Measurements from ENCODE around the gene RAD51B. TPM values are rescaled to one million over a fixed set of nuclear protein-coding genes. Genes with fewer than 3 reads are reported as not detected.
"Not testable (repeated sequence)": the region's sequence is repeated elsewhere in the genome, so short reads cannot be mapped to it uniquely, and the experiment has no call there.

Gene RAD51B
- total RNA-seq, 4 donors from 2014 or later: 12.6 to 26.4 (median 16.7) TPM

- no peak for DNase-seq (ENCODE audit: low spot score in 2 of 2)
- Histone ChIP-seq H3K36me3 (no peaks in the 10 kb centered on the region), H3K4me1 (peaks cover 0 to 32% (median 15%) of the 10 kb centered on the region in 4 donors), H3K9me3 (no peaks in the 10 kb centered on the region), H3K4me3 (no peak overlapping the region), H3K27me3 (no peaks in the 10 kb centered on the region), H3K27ac (no peak overlapping the region)
- WGBS, 2 donors: 100% methylated on average over 1 of the region's 1 CpG
- no peak for TF ChIP-seq POLR2A (IDR thresholded peaks at IDR 0.05)
- no peak for TF ChIP-seq EP300 (IDR thresholded peaks at IDR 0.05)
- TF ChIP-seq CTCF (IDR thresholded peaks at IDR 0.05): no peak
These were observed 941.8 kb downstream of the RAD51B start for GRCh38 chr14:68761391-68761790.

GRCh38 chr14:68762953-68763764 is 943.6 kb downstream of the RAD51B start:
- no peak for DNase-seq (ENCODE audit: low spot score in 2 of 2)
- Histone ChIP-seq H3K27ac (peak overlapping the region in 3 of 4 donors; percentile 64 to 85 (median 66)), H3K36me3 (no peaks in the 10 kb centered on the region), H3K27me3 (no peaks in the 10 kb centered on the region), H3K4me3 (no peak overlapping the region), H3K9me3 (no peaks in the 10 kb centered on the region), H3K4me1 (peaks cover 0 to 23% (median 13%) of the 10 kb centered on the region in 4 donors)
- WGBS, 2 donors: 31 to 37% methylated on average over 11 of the region's 11 CpGs
- TF ChIP-seq CTCF (IDR thresholded peaks at IDR 0.05): no peak
- TF ChIP-seq EP300 (IDR thresholded peaks at IDR 0.05): no peak
- no peak for TF ChIP-seq POLR2A (IDR thresholded peaks at IDR 0.05)

GRCh38 chr14:68763843-68764242 is 944.3 kb downstream of the RAD51B start:
- WGBS, 2 donors: 85 to 89% methylated on average over 4 of the region's 4 CpGs
- H3K27me3 ChIP-seq; DNase-seq (ENCODE audit: low spot score in 2 of 2); H3K9me3 ChIP-seq; H3K36me3 ChIP-seq; H3K4me3 ChIP-seq: not testable (repeated sequence)
- Histone ChIP-seq H3K27ac (peak overlapping the region in 2 of 4 donors; percentile 66 to 85), H3K4me1 (peaks cover 0 to 21% (median 11%) of the 10 kb centered on the region in 4 donors)

- Histone ChIP-seq H3K27ac (no peak overlapping the region), H3K36me3 (no peaks in the 10 kb centered on the region), H3K27me3 (no peaks in the 10 kb centered on the region), H3K9me3 (no peaks in the 10 kb centered on the region), H3K4me3 (no peak overlapping the region), H3K4me1 (peaks cover 0 to 21% (median 13%) of the 10 kb centered on the region in 4 donors)
- no peak for TF ChIP-seq POLR2A (IDR thresholded peaks at IDR 0.05)
- TF ChIP-seq CTCF (IDR thresholded peaks at IDR 0.05): no peak
- TF ChIP-seq EP300 (IDR thresholded peaks at IDR 0.05): no peak
- no peak for DNase-seq (ENCODE audit: low spot score in 2 of 2)
- 74% methylated on average over 7 of the region's 7 CpGs for WGBS, 2 donors
These were observed 947.0 kb downstream of the RAD51B start for GRCh38 chr14:68766299-68767247.

GRCh38 chr14:68767248-68767645 is 947.7 kb downstream of the RAD51B start:
- no peak for DNase-seq (ENCODE audit: low spot score in 2 of 2)
- TF ChIP-seq EP300 (IDR thresholded peaks at IDR 0.05): no peak
- no peak for TF ChIP-seq CTCF (IDR thresholded peaks at IDR 0.05)

More at GRCh38 chr14:68767248-68767645, 947.7 kb downstream of the RAD51B start:
- H3K27ac ChIP-seq: no peak overlapping the region
- H3K9me3 ChIP-seq: no peaks in the 10 kb centered on the region
- 91 to 93% methylated on average over 5 of the region's 5 CpGs for WGBS, 2 donors
- H3K4me3 ChIP-seq: no peak overlapping the region
- no peaks in the 10 kb centered on the region for H3K27me3 ChIP-seq
- H3K4me1 ChIP-seq: peaks cover 0 to 23% (median 14%) of the 10 kb centered on the region in 4 donors
- H3K36me3 ChIP-seq: no peaks in the 10 kb centered on the region

All from tibial nerve (tissue), 4 donors.